Sciatic nerve (tissue), 2 donors: ENCODE results near the gene ZNF532. TPM values are rescaled to one million over a fixed set of nuclear protein-coding genes. Genes with fewer than 3 reads are reported as not detected.
"Not testable (repeated sequence)": the region's sequence is repeated elsewhere in the genome, so short reads cannot be mapped to it uniquely, and the experiment has no call there.

Source experiments
- ATAC-seq: fragments of 200-7000 bp; cut with Tn5 transposase; one replicate; pipeline ENCODE4 v1.9.1; 2020; ENCODE audit warnings: mild to moderate bottlenecking, moderate library complexity
- DNase-seq: peaks from one replicate; pipeline ENCODE4 v3.0.0-alpha.2; 2020; ENCODE audit warnings: low spot score
- intact Hi-C: fragments of 100-400 bp; cut with DNase I; formaldehyde crosslinking; loops from one replicate; pipeline ENCODE4 v1.14.2; 2022
- total RNA-seq: library from RNA; stranded (reverse); fragmentation: NEBNext Ultra II Directional; extraction: Animal tissue kit (Norgen Biotek cat#: 25700); gene quantifications from one replicate; pipeline ENCODE4 v1.2.1, GENCODE V29; 2021
- donor health status: DM: no; HTN: no; CAD: no.
- donor health status: DM: no; HTN: no; CAD: no.

The ZNF532 gene, protein sequence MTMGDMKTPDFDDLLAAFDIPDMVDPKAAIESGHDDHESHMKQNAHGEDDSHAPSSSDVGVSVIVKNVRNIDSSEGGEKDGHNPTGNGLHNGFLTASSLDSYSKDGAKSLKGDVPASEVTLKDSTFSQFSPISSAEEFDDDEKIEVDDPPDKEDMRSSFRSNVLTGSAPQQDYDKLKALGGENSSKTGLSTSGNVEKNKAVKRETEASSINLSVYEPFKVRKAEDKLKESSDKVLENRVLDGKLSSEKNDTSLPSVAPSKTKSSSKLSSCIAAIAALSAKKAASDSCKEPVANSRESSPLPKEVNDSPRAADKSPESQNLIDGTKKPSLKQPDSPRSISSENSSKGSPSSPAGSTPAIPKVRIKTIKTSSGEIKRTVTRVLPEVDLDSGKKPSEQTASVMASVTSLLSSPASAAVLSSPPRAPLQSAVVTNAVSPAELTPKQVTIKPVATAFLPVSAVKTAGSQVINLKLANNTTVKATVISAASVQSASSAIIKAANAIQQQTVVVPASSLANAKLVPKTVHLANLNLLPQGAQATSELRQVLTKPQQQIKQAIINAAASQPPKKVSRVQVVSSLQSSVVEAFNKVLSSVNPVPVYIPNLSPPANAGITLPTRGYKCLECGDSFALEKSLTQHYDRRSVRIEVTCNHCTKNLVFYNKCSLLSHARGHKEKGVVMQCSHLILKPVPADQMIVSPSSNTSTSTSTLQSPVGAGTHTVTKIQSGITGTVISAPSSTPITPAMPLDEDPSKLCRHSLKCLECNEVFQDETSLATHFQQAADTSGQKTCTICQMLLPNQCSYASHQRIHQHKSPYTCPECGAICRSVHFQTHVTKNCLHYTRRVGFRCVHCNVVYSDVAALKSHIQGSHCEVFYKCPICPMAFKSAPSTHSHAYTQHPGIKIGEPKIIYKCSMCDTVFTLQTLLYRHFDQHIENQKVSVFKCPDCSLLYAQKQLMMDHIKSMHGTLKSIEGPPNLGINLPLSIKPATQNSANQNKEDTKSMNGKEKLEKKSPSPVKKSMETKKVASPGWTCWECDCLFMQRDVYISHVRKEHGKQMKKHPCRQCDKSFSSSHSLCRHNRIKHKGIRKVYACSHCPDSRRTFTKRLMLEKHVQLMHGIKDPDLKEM (N-terminal part only)
- 167 TPM for total RNA-seq

DNA sequence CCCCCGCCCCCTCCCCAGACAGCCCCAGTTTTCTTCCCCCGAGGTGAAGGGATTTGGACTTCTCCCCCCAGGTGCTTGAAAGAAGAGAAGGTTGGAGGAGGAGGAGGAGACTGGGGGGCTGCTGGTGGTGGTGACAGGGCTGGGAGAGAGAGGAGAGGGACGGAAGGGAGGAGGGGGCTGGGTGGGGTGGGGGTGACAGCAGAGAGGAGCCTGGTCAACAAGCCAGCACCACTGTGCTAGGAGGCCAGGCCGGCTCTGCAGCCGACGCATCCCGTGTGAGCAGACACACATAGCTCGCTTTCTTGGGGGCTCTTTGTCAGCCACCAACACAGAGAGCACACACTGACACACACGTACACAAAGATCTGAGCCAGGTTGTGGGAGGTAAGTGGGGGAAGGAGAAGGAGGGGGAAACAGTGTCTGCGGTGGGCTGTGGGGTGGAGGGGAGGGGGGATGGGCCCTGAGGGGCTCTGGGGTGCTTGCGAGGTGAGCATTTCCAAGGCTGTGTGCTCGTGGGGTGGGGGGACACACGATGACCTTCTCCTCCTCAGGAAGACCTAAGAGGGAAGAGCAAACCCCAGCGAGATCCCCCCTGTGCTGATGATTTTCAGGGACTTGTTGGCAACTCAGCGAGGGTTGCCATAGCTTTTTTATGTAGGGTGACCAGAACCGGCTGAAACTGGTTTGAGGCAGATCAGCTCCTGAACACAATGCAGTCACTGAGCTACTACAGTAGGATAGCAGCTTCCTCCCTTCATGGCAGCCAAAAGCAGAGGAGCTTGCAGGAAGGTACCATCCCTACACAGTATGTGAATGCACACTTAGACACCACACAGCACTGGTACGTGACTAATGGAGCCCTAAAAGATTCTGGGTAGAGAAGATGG is at the start of gene ZNF532:
Gene ZNF532, plus strand, starts transcription at position 732 of the 887 bp plus-strand sequence. CDS start 53,411 bp downstream, outside the sequence.
- DNase-seq: peak; percentile 77
- ATAC-seq: peak; percentile 84
- intact Hi-C loops: loop anchor here (10.0 kb wide), 1 partner anchor 190 kb away; no protein-coding TSS in a partner anchor

DNA sequence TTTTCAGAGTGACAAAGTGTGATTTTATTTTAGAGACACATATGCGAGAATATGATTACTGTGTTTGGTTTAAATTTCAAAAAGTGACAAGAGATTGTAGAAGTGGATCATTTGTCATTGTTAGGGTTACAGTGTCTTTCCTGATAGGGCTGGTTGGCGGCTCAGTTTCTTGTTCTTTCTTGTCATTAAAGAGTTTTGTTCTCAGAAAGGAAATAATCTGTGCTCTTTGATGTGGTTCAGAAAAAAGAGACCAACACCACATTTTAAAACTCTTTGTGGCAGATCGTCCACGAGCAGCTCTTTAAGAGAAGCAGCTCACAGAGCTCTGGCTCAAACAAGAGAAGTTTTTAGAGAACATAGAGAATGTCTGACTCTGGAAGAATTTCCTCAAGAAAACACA is 45.6 kb upstream of the ZNF532 start:
- intact Hi-C loops: no loop called here

DNA sequence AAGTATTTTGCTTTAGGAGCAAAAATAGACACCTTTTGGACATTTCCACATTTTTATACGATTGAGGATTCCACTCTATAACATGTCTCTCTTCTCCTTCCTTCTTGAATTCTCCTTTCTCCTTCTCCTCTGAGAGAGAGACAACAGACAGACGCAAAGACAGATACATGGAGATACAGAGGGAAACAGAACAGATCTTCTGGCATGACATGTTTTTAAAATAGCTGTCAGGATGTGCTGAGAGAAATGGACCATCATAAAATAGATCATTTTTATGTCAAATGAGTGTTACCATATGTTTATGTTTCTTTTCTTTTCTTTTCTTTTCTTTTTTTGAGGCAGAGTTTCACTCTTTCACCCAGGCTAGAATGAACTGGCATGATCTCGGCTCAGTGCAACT is 44.4 kb upstream of the ZNF532 start:
- intact Hi-C loops: no loop called here
- ATAC-seq: no peak

More for the DNA sequence above, 45.6 kb upstream of the ZNF532 start:
- ATAC-seq (no peak), DNase-seq (no peak)

DNA sequence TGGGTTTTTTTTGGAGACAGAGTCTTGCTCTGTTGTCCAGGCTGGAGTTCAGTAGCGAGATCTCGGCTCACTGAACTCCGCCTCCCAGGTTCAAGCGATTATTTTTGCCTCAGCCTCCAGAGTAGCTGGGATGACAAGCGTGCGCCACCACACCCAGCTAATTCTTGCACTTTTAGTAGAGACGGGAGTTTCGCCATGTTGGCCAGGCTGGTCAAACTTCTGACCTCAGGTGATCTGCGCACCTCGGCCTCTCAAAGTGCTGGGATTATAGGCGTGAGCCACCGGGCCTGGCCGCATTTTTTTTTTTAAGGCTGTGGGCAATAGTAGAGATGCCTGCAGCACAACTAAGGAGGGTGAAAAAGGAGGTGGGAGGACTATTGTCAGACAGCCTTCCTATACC is 41.7 kb upstream of the ZNF532 start:
- DNase-seq (no peak), ATAC-seq (no peak)
- intact Hi-C loops: no loop called here

More for the DNA sequence above, 44.4 kb upstream of the ZNF532 start:
- DNase-seq: no peak

DNA sequence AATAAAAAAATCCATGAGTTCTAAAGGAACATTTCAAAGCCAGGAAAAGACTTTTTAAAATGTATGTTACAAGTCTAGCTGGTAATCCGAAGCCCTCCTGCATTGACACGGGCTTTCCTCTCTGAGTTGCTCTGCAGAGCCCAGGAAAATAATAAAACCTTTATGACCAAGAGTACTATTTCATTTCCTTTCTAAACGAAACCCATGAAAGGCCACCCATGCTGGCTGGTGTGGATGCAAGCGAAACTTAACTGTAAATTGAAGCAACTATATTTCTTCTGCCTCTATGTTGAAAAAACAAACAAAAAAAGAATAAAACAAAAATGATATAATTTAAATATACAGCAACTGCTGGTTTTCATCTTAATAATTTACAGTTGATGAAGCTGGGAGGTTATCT is 41.3 kb upstream of the ZNF532 start:
- DNase-seq: no peak
- intact Hi-C loops: no loop called here
- ATAC-seq: no peak

DNA sequence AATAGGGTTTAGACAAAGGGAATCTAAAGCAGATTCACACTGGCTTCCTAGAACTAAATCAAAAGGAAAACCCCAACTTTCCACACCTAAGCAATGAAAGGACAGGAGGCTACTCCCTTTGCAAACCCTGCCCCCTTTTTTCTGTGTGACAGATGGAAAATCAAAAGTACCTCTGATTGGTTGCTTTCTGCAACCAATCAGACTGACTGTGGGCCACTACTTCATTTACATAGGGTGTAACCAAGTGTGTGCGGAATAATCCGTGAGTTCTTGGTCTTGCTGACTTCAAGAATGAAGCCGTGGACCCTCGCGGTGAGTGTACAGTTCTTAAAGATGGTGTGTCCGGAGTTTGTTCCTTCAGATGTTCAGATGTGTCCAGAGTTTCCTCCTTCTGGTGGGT is 37.8 kb upstream of the ZNF532 start:
- DNase-seq, ATAC-seq, intact Hi-C loops: not testable (repeated sequence)

DNA sequence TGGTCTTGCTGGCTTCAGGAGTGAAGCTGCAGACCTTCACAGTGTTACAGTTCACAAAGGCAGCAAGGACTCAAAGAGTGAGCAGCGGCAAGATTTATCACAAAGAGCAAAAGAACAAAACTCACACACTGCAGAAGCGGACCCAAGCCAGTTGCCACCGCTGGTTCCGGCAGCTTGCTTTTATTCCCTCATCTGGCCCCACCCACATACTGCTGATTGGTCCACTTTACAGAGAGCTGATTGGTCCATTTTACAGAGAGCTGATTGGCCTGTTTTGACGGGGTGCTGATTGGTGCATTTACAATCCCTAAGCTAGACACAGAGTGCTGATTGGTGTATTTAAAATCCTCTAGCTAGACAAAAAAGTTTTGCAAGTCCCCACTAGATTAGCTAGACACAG is 37.2 kb upstream of the ZNF532 start:
- no peak for DNase-seq
- no peak for ATAC-seq
- intact Hi-C loops: no loop called here

DNA sequence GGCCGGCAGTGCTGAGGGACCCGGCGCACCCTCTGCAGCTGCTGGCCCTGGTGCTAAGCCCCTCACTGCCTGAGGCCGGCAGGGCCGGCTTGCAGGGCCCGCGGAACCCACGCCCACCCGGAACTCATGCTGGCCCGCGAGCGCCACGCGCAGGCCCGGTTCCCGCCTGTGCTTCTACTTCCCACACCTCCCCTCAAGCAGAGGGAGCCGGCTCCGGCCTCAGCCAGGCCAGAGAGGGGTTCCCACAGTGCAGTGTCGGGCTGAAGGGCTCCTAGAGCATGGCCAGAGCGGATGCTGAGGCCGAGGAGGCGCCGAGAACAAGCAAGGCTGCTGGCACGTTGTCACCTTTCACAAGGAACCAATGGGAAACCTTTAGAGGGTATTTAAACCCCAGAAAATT is 36.8 kb upstream of the ZNF532 start:
- DNase-seq: no peak
- intact Hi-C loops: no loop called here
- ATAC-seq: no peak

DNA sequence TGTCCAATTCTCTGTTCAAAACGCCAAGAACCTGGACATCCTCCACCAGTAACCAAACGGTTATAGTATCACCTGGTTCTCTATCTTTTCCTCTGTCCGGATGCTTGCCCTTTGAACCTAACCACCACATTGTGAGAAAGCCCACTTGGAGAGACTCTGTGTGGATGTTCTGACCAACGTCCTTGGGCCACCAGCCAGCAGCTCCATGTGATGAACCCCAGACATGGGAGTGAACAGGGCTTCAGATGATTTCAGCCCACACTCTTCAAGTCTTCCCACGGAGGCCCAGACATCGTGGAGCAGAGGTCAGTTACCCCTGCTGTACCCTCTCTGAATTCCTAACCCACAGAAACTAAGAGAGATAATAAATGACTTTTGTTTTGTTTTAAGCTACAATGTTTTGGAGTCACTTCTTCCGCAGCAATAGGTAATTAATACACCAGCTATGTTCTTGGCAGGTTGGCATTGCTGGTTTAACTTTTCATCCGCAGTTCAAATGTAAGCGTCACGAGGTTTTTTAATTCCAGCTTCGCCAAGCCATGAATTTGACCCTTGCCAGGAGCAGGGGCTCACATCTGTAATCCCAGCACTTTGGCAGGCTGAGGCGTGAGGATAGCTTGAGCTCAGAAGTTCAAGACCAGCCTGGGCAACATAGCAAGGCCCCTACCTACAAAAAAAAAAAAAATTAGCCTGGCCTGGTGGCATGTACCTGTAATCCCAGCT is 36.1 kb upstream of the ZNF532 start:
- DNase-seq: no peak
- peak; percentile 63 for ATAC-seq
- intact Hi-C loops: no loop called here

DNA sequence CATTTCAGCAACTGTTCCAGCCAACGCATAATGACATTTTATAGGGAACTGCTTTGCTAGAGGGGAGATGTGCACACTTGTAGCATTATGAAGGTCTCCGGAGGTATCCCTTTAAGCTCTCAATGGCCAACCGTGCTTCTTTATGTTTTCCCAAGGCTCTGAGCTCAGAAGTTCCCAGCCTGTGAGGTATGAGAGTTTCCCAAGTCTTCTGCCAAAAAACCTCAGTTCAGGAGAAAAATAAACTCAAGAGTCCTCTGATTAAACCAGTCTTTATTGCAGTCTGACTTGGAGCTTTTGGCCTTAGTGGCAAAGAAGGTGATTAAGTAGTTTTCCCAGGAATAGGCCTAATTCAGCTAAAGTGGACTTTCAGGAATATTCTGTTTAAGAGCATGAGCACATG is 35.4 kb upstream of the ZNF532 start:
- ATAC-seq: no peak
- intact Hi-C loops: no loop called here
- DNase-seq: no peak

DNA sequence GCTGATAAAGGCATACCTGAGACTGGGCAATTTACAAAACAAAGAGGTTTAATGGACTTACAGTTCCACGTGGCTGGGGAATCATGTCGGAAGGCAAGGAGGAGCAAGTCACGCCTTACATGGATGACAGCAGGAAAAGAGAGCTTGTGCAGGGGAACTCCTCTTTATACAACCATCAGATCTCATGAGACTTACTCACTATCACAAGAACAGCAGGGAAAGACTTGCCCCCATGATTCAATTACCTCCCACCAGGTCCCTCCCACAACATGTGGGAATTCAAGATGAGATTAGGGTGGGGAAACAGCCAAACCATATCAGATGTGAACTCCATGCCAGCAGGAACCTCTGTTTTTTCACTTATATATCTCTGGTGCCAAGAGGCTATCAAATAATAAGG is 34.8 kb upstream of the ZNF532 start:
- intact Hi-C loops, ATAC-seq, DNase-seq: not testable (repeated sequence)

DNA sequence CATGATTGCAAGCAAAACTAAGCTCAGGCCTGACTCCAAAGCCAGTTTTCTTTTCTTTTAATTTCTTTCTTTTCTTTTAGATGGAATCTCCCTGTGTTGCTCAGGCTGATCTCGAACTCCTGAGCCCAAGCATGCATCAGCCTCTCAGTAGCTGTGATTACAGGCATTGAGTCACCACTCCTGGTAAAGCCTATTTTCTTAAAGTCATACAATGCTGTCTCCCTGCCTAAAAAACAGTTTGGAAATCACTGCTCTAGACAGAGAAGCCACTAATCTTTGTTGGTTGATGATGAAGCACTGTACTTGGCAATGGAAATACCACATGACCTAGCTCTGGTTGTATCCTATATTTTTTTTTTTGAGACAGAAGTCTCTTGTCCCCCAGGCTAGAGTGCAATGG is 33.1 kb upstream of the ZNF532 start:
- intact Hi-C loops: no loop called here
- ATAC-seq (no peak), DNase-seq (no peak)

DNA sequence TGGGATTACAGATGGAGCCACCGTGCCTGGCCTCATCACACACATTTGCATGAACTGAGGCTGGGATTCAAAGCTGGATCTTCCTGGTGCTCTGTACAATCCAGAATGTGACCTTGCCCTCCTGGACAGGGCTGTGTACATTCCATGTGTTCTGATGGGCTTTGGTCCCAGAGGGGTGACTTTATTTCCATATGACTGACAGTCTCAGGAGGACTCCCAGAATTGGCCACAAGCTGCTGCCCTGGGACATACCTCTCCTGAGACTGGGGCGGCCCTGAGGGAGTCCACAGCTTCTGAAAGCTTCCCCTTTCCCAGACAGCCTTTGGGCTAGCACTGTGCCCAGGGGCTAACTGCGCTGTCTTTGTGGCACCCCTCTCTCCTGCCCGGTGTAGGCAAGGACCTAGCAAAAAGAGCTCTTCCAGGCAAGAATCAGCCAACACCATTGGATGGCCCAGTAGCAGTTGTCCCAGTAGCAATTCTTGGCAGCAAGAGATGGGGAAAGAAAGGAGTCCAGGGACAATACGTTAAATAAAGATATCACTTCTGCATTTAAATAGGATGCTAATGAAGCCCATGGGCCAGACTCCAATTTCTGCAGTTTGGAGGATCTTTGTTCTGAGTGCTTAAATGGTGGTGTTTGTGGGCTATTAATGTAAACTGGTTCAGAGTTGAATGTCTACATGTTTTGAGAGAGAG is 26.4 kb upstream of the ZNF532 start:
- DNase-seq: no peak
- intact Hi-C loops: no loop called here
- no peak for ATAC-seq

DNA sequence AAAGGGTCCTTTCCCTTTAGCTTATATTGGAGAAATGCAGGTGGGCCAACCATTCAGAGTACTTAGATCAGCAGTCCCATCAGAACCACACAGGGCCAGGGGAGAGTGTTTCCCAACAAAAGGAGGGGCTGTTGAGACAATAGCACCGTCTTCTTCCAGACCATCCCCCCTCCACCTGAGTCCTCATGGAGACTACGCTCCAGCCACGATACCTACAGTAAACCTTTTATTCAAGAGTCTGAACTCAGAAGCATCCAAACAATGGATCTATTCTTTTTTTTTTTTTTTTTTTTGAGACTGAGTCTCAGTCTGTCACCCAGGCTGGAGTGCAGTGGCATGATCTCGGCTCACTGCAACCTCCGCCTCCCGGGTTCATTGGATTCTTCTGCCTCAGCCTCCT is 25.7 kb upstream of the ZNF532 start:
- DNase-seq: no peak
- intact Hi-C loops: no loop called here
- ATAC-seq: no peak

DNA sequence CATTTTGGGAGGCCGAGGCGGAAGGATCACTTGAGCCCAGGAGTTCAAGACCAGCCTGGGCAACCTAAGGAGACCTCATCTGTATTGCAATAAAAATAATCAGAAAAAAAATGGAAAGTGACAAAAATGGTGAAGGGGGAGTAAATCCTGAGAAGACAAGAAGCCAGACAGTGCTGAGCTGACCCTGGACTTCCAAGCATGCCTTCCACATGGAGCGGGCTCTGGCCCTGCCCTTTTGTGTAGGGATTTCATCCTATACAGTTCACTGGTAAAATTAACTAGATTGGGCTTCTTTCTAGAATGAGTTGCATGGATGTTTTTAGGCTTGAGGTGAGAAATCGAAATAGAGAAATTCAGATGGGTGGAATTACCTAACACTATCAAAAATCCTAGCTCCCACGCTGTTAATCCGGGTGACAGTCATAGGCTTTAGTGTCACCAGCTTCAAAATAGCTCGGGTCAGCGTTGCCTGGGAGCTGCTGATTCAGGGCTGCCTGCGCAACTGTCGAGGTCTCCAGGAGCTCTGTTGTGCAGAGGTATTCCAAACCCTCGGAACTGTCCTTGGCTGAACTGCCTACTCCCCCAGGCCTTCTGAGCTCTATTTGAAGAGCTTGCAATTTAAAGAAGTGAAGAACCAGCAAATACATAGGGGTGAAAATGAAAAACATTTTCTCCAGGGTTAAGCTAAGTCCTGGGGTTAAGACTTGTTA is 21.5 kb upstream of the ZNF532 start:
- intact Hi-C loops: no loop called here
- DNase-seq: no peak
- ATAC-seq: no peak

DNA sequence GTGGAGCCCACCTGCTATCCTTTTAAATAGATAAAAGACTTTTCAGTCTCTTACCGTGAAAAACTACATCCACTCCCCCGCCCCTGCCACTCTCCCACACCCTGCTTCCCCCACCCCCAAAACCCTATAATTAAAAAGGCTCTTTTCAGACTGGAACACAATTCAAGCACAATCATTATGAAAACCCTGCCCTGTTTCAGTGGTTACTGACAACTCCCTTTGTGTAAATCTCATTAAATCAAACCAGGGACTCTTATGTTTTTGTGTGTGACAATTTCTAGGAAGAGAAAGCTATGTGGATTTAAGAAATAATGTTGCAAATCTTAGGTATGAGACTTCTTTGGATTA is 21.0 kb upstream of the ZNF532 start:
- ATAC-seq: no peak
- no peak for DNase-seq
- intact Hi-C loops: no loop called here

DNA sequence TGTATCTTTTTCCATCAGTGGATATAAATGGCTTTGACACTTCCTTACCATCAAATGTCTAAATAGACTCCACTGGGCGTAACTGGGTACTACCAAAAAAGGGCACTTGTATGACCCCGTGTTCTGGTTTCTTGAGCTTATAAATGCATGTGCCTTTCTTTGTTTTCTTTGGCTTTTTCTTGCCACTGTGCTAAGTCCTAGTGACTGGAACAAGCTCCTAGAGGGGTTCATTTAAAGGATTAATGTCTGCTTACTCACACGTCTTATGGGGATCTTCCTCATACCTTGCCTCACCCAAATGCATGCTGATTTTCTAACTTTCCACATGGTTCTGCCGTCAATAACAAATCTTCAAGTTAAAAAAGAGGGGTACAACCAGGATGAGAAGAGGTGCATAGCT is 19.8 kb upstream of the ZNF532 start:
- no peak for DNase-seq
- peak; percentile 31 for ATAC-seq

More for the DNA sequence above, 19.8 kb upstream of the ZNF532 start:
- intact Hi-C loops: no loop called here
